GM21367 (cell line): ENCODE data around the gene CST4.
"Not testable (repeated sequence)": the region's sequence is repeated elsewhere in the genome, so short reads cannot be mapped to it uniquely, and the experiment has no call there.

ENCODE experiments used
- ATAC-seq: cut with Tn5 transposase; IDR thresholded peaks from one replicate; pipeline ENCODE4 v1.9.1; 2021; ENCODE audit not compliant: unreplicated experiment

CST4 gene

DNA sequence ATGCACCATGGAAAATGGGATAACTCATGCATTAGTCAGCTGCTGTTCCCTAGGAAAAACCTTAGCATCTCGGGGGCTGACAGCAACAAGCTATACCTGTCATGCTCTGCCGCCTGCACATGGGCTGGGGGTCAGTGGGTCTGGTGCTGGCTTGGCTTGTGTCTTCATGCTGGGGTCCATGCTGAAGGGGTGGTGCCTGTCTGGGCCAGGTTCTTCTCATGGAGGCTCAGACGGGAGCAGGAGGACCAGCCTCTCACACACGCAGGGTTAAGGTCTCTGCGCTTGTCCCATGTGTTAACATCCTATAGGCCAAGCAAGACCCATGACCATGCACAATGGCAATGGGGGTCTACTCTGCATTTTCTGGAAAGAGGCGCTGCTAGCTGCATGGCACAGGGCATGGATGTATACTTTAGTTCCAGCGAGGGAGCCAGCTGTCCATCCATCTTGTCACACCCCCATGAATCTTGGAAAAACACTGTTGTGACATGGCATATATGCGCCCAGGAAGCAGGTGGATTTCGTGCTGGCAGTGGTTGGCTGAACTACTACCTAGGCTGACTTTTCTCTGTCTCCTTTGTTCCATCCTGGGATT is 26.5 kb downstream of the CST4 start:
- ATAC-seq = no peak

DNA sequence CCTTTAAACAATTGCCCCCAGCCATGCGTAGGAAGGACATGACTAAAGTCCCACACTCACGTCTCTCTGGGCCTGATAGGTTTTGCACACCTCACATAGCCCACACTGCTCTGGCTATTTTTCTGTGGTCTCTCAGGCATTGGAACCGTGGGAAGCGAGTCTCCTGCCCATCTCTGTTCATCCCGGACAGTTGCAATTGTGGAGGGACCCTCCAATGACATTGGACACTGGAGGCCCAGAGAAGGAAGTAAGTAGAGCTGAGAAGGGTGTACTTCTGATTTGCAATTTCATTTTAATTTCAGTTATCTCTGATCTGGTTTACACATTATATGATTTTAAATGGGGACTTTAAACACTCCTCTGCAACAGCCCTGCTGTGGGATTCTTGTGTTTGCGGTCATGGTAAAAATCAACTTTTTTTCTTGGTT is 27.8 kb downstream of the CST4 start:
- ATAC-seq = no peak

DNA sequence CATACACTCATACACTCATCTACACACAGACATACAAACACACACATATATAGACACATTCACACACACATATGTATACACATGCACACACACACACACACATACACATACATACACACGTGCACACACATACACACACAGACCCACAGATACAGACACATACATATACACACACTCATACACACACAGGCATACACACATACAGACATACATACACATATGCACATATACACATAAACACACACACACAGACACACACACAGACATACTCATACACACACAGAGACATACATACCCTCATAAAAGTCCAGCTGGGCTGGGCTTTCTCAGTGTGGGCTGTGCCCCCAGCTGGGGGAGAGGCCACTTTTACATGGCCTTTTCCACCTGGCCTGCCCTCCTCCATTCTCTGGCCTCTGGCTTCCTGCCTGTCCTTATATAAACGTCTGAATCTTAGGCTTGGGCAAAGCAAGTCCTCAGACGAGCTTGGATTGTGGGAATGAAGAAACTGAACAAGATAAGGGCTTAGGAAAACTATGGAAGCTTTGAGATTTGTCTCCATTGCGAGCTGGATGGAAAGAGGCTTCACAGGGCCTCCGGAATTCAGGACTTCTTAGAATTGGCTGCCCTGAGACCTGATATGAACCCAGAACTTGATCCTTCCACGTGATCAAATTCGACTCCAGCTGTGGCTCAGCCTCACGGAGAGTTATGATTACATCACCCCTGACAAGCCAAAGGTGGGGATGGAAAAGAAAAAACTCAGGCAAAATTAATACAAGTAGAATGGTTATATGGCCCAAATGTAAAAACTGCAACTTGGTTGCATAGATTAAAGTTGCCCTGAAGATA is 28.6 kb downstream of the CST4 start:
- ATAC-seq = no peak

DNA sequence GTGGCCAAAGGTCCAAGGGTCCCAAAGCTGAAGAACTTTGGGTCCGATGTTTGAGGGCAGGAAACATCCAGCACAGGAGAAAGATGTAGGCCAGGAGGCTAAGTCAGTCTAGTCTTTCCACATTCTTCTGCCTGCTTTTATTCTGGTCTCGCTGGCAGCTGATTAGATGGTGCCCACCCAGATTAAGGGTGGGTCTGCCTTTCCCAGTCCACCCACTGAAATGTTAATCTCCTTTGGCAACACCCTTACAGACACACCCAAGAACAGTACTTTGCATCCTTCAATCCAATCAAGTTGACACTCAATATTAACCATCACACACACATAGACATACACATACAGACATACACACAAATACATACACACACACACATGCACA is 29.2 kb downstream of the CST4 start:
- ATAC-seq = not testable (repeated sequence)

DNA sequence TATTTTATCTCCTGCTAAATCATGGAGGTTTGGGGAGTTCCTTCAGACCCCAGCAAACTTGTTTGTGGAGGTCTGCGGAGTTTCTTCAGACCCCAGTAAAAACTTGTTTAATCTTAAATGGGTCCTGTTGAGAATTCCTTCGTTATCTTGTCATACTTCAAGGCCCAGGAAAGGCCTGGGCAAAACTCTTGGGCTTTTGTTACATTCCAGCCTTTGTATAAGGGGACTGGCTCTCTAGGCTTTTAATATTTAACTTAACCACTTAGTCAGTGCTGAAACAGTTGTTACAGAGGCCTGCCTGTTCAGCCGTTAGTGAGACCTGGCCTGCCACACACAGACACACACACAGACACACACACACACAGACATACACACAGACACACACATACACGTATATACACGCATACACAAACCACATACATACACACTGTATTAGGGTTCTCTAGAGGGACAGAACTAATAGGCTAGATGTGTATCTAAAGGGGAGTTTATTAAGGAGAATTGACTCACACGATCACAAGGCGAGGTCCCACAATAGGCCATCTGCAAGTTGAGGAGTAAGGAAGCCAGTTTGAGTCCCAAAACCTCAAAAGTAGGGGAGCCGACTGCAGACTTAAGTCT is 29.7 kb downstream of the CST4 start:
- no peak for ATAC-seq

DNA sequence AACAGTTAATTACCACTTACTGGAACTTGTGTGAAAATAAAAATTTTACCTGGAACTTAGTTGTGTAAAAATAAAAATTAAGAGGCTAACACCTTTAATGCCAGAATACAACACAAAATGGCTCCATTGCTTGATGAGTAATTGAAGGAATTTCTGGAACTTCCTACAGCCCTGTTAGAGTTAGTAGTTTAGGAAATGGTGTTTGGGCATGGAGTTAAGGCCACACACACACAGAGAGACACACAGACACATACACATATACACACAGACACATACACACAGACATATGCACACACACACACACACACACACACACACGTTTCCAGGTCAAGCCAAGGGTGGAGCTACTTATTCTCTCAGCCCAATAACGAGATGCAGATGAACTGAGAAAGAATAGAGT is 30.5 kb downstream of the CST4 start:
- no peak for ATAC-seq

DNA sequence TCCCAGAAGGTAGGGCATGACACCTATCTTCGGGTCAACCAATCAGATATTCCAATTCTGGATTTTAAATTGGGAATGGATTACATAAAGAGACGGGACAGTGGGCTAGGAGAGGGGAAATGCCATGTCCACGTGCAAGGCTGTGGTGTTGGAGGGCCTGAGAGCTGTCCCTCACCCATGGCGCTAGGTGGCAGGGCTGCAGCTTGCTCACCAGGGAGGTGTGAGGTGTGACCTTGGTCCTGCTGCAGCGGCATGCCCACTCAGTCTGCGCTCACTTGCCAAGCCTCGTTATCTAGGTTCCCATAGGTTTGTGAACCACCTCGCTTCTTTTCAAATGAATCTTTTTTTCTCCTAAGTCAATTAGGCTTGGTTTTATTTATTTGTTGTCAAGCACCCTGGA is 31.6 kb downstream of the CST4 start:
- ATAC-seq = no peak

DNA sequence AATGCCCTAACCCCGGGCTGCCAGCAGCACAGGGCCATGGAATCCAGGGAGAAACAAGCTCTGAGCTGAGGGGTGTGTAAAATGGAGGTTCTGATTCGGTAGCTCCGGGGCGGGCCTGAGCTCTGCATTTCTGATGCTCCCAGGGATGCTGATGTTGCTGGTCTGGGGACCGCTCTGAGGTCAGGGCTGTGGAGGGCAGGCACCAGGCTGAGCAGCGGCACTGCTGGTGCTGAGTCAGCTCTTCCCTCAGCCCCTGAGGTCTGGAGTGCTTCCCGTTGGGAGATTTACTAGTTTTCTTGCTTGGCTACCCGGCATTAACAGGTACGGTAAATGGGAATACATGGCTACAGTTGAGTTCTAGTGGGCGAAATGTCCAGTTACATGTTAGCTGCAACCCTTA is 32.5 kb downstream of the CST4 start:
- ATAC-seq = no peak

DNA sequence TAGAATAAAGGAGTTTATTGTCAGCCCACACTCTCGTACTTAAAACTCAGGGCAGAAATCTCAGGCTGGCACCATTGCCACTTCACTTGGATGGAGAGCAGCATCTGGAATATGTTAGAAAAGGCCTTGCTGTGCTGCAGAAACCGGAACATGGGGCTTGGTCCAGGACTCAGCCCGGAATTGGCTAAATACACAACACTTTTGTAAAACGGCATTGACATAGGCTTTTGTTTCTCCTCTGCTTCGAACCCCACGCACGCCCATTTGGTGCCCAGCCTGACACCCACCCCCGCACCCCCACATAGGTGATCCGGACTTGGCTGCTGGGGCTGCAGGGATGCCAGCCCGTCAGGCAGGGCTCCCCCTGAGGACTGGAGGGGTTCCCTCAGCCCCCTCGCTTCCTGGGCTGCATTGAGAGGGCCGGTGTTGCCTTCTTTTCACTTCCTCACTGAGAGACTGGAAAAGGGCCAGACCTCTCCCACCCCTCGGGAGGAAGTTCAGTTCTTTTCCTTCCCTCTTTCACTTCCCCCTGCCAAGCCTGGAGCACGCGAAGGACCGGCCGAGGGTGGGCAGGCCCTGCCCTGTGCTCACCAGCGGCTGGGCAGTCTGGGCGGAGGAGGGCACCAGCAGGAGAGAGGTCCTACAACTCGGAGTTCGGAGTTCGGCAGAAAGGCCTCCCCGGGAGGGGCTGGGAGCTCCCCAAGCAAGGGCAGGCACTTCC is 33.2 kb downstream of the CST4 start:
- no peak for ATAC-seq

DNA sequence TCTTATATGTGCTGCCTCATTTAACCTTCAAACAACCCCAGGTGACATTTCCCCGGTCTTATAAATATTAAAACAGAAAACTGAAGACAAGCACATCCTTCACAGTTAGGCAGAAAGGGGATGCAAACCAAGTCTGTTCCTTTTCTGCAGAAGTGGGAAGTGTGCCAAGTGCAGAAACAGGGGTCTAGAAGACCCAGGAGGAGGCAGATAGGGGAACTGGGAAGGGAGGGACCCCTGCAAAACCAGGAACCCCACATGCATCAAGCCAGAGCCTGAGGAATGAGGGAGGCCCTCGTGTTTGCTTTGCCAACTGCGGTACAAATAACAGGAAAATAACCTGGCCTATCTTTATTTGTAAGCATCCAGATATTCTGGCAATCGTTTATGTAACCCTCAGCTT is 34.1 kb downstream of the CST4 start:
- ATAC-seq = no peak

DNA sequence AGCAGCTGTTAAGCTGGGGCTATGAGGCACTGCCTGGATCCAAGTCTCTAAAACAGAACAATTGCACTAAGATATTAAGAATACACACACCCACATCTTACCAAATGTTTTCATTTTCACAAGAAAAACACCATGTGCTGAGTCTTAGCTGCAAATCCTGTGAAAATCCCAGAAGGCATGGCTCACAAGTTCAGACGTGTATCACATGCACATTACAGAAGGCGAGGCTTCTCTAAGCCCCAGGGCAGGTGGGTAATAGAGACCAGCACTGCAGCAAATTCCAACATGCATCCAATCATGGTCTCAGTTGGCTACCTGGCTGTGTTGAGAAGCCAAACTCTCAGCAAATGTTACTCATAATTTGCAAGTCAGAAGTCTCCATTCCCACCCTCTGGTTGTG is 34.8 kb downstream of the CST4 start:
- no peak for ATAC-seq

DNA sequence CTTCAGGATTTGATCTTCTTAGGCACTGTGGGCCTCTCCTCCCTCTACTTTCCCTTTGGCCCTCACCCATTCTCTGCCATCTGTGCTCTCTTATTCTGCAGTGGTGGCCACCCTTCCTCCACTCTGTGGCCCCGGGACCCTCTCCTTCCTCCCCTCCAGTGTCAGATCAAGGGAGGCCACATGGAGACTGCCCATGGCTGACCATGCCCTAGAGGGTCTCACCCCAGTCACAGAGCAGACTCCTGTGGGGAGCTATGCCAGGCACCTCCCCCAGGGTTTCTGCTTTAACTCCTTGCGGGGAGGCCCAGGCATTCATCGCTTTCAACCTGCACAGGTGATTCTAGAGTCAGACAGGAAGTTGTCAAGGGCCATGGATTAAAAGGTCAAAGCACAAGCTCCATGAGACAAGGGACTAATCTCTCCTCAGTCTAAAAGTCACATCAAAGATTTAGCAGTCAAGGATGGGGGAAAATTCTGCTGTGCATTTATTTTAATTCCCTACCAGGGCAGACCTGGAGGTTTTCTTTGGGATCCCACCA is 35.4 kb downstream of the CST4 start:
- ATAC-seq = no peak

DNA sequence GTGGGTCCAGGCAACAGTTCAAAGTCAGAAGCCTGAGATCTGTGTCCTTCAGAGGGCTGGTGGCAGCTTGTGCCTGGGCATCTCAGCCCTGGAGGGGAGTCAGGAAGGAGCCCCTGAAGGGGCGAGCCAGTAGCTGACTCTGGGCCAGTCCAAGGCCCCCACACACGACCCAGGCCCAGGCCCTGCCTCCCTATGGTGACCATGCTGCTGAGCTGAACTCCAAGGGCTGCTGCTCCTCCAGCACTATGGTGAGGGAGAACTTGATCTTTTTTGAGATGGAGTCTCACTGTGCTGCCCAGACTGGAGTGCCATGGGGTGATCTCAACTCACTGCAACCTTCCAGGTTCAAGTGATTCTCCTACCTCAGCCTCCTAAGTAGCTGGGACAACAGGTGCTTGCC is 35.9 kb downstream of the CST4 start:
- ATAC-seq = no peak

DNA sequence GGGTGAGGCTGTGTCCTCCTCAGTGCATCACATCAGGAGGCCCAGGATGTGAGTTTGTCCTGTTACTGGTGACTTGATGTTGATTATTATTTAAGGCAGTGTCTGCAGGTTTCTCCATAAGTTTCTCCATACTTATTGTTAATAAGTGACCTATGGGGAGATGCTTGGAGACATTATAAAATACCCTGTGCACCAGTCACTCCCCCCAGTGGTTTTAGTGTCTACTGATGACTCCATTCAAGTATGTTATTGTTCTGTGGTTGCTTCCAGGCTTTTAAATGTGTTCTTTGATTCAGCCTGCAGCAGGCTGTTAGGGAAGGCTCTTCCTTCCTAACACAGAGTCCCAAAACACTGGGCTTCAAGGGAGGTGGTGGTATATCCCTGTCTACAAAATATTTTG is 36.5 kb downstream of the CST4 start:
- no peak for ATAC-seq

DNA sequence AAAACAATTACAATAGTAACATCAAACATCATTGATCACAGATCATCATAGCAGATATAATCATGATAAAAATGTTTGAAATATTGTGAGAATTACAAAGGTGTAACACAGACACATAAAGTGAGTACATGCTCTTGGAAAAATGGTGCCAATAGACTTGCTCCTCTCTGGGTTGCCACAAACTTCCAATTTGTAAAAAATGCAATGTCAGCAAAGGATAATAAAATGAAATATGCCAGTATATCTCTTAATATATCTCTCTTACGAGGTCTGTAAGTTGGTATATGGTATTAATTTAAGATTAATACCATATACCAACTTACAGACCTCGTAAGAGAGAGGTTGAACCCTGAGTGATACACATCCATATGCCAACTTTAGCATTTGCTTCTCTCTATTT is 37.7 kb downstream of the CST4 start:
- no peak for ATAC-seq

DNA sequence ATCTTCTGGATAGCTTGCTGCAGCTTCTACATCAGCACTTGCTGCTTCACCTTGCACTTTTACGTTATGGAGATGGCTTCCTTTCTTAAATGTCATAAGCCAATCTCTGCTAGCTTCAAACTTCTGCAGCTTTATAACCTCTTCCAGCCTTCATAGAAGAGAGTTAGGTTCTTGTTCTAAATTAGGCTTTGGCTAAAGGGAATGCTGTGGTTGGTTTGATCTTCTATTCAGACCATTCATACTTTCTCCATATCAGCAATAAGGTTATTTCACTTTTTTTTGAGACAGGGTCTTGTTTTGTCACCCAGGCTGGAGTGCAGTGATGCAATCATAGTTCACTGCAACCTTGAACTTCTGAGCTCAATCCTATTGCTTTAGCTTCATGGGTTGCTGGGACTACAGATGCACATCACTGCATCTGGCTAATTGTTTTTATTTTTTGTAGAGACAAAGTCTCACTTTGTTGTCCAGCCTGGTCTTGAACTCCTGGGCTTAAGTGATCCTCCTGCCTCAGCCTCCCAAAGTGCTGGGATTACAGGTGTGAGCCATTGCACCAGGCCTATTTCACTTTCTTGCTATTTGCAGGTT is 38.9 kb downstream of the CST4 start:
- ATAC-seq = no peak

DNA sequence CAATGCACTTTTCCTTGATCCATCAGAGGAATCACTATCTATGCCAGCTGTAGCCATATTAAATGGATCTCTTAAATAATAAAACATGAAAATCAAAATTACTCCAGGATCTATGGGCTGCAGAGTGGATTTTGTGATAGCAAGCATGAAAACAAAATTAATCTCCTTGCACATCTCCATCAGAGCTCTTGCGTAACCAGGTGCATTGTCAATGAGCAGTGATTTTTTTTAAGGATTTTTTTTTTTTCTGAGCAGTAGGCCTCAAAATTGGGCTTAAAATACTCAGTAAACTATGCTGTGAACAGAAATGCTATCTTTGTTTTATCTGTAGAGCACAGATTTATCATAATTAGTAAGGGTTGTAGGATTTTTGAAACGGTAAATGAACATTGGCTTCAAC is 39.6 kb downstream of the CST4 start:
- ATAC-seq = no peak

DNA sequence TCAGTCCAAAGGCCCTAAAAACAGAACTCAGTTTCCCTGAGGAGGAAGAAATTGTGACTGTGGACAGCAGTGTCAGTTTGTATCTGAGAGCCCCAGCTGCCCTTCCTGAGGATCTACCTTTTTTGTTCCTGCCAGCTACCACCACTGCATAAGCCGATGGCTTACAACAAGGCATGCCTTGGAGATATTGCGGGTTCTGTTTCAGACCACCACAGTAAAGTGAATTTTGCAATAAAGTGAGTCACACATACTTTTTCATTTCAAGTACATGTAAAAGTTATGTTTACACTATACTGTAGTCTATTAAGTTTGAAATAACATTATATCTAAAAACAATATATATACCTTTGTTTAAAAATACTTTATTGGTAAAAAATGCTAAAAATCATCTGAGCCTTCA is 41.5 kb downstream of the CST4 start:
- ATAC-seq = no peak

DNA sequence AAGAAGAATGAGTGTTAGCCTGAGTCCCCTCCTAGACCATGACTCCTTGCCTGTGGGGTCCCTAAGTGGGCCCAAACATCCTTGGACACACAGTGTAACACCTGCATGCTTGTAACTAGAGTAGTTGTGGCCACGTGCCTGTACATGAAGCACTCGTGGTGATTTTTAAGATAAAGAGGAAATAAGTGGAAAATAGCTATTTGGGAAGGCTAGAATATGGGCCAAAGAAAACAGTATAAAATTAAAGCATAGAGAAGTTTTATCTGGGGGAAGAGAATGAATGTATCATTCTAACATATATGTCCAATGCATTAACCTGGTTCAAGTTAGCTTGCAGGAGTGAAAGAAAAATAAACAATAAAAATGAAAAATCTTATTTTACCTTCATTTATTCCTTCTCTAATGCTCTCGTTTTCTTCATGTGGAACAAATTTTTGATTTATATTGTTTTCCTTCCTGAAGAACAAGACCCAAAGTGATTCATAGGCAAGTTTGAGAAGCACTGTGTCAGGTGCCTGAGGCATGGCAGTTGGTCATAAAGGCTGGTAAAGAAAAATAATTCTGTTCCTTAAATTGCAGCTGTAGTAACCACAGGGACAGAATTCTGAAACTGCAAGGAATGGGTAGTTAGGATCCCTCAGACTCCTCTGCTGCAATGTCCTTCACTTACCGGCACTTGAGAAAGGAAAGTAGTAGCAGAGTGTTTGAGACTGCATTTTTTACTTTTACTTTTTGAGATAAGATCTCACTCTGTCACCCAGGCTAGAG is 42.5 kb downstream of the CST4 start:
- no peak for ATAC-seq

DNA sequence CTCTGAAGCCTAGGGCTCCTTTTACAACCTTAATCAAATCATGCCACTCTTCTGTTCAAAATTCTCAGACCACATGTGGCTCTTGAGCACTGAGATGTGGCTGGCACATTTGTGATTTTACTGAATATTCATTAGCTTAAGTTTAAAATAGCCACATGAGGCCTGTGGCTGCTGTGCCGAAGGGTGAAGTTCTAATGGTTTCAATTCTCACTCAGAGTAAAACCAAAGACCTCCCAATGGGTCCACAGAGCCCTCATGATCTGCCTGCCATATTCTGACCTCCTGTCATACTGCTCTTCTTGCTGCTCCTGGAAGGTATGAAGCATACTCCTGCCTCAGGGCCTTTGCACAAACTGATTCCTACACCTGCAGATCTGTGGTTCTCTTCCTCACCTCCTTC is 43.3 kb downstream of the CST4 start:
- ATAC-seq = no peak
